SK-N-SH (cell line): ENCODE results near the gene FNDC10.

Experiments
- CTCF ChIP-seq: fragments of 200-600 bp; sonication (generic); IDR thresholded peaks from 2 replicates; pipeline ENCODE4 v1.6.1; 2017; ENCODE audit warnings: antibody characterized with exemption, mild to moderate bottlenecking, moderate library complexity
- EP300 ChIP-seq, 2 experiments: IDR thresholded peaks; 2 replicates each; pipeline versions ENCODE4 v1.4.0 to v1.6.1; 2012; ENCODE audit warnings: borderline replicate concordance in 1 of 2, low read depth in 1 of 2, low read length in 1 of 2
- EZH2phosphoT487 ChIP-seq: fragments of 200-600 bp; sonication (generic); IDR thresholded peaks from 2 replicates; pipeline ENCODE4 v1.6.1; 2017; ENCODE audit warnings: low read depth, mixed run types, mild to moderate bottlenecking, antibody characterized with exemption, moderate library complexity, borderline replicate concordance
- IRF3 ChIP-seq: fragments of 150-350 bp; IDR thresholded peaks from 2 replicates; pipeline ENCODE4 v1.6.1; 2016; ENCODE audit warnings: mild to moderate bottlenecking, low read depth, low read length
- MAX ChIP-seq: IDR thresholded peaks from 2 replicates; pipeline ENCODE4 v1.4.0; 2012; ENCODE audit warnings: low read depth
- MEF2A ChIP-seq: IDR thresholded peaks from 2 replicates; pipeline ENCODE4 v1.4.0; 2012; ENCODE audit warnings: low read depth, borderline replicate concordance
- NFIC ChIP-seq: IDR thresholded peaks from 2 replicates; pipeline ENCODE4 v1.4.0; 2012; ENCODE audit warnings: borderline replicate concordance
- RAD21 ChIP-seq: IDR thresholded peaks from 2 replicates; pipeline ENCODE4 v1.6.1; 2012; ENCODE audit warnings: mild to moderate bottlenecking, low read length
- REST ChIP-seq: IDR thresholded peaks from 2 replicates; pipeline ENCODE4 v1.6.1; 2012; ENCODE audit warnings: mild to moderate bottlenecking, low read depth, low read length, moderate library complexity
- RFX5 ChIP-seq: IDR thresholded peaks from 2 replicates; pipeline ENCODE4 v1.6.1; 2012; ENCODE audit warnings: mild to moderate bottlenecking, improper control_type of control experiment, low read length
- RXRA ChIP-seq: IDR thresholded peaks from 2 replicates; pipeline ENCODE4 v1.4.0; 2012; ENCODE audit warnings: low read depth, mild to moderate bottlenecking, borderline replicate concordance
- SIN3A ChIP-seq: IDR thresholded peaks from 2 replicates; pipeline ENCODE4 v1.6.1; 2012; ENCODE audit warnings: low read depth, mild to moderate bottlenecking, low read length, moderate library complexity, borderline replicate concordance
- TAF1 ChIP-seq: IDR thresholded peaks from 2 replicates; pipeline ENCODE4 v1.6.1; 2012; ENCODE audit warnings: low read depth, mild to moderate bottlenecking, low read length, moderate library complexity, borderline replicate concordance
- ZBTB33 ChIP-seq: IDR thresholded peaks from 2 replicates; pipeline ENCODE4 v1.4.0; 2012; ENCODE audit warnings: low read depth, borderline replicate concordance

GRCh38 chr1:1602968-1603506 is 3.1 kb upstream of the FNDC10 start:
- no peak for TF ChIP-seq EZH2phosphoT487
- TF ChIP-seq CTCF: no peak
- no peak for TF ChIP-seq RXRA
- TF ChIP-seq TAF1: no peak
- TF ChIP-seq RFX5: no peak
- no peak for TF ChIP-seq SIN3A
- TF ChIP-seq NFIC: no peak
- no peak for TF ChIP-seq REST
- TF ChIP-seq ZBTB33: no peak
- TF ChIP-seq MEF2A: no peak
- TF ChIP-seq EP300 (IDR thresholded peaks at IDR 0.05; ENCODE audit: borderline replicate concordance in 1 of 2, low read depth in 1 of 2, low read length in 1 of 2): no peak
- no peak for TF ChIP-seq RAD21
- TF ChIP-seq IRF3: no peak
- TF ChIP-seq MAX: no peak
